ENCODE data around the gene CPT1A. TPM values are rescaled to one million over a fixed set of nuclear protein-coding genes. Genes with fewer than 3 reads are reported as not detected.

Gene CPT1A
- total RNA-seq, 1 experiment from 2014 or later: 31.8 TPM

DNA sequence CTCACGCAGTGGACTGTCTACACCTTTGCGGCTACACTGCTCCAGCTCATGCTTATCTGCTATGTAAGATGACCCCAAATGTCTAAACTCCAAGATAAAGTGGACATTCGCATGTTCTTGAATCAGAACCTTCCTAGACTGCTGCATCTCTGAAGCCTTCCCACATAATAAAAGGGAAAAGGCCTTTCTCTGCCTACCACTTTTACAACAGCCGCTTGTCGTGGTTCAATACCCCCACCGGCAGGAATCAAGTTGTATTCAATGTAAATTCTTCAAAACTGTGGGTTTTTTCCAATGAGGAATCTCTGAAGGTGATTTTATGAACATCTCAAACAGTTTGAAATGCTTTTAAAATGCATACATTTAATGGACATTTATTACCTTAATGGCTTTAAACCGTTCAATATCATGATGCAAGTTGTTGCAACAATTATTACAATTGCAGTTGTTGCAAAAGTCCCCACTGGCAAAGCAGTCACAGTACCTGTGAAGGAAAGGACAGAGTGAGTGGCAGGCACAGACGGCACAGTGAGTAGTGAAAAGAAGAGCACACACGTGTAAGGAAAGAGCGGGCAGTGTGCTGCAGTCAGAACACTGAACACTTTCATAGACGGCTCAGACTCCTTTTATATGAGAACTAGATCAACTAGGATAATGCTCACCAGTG, 126.1 kb downstream of the CPT1A start:
- Mint-ChIP-seq H3K27me3 (ENCODE audit: insufficient read depth, unreplicated experiment) (peaks cover 33% of the 10 kb centered on the region), H3K4me3 (ENCODE audit: unreplicated experiment) (no peak overlapping the region), H3K4me1 (ENCODE audit: insufficient read depth, unreplicated experiment) (no peaks in the 10 kb centered on the region), H3K27ac (ENCODE audit: low read depth, unreplicated experiment) (no peak overlapping the region), H3K36me3 (ENCODE audit: insufficient read depth, unreplicated experiment) (no peaks in the 10 kb centered on the region), H3K9me3 (ENCODE audit: unreplicated experiment) (peaks cover 19% of the 10 kb centered on the region)
- intact Hi-C loops (cut with micrococcal nuclease): no loop called here
- POLR2A ChIA-PET: no interaction called here
- no peak for TF ChIP-seq CTCF (IDR thresholded peaks at IDR 0.05; ENCODE audit: unreplicated experiment)
- BruUV-seq (replicated peaks): no TSS peak
- DNase-seq (ENCODE audit: unreplicated experiment): no peak
- CTCF ChIA-PET: interaction anchor here (1.1 kb wide), 1 partner anchor 10 kb away, joined by 3 read pairs; no protein-coding TSS in a partner anchor

DNA sequence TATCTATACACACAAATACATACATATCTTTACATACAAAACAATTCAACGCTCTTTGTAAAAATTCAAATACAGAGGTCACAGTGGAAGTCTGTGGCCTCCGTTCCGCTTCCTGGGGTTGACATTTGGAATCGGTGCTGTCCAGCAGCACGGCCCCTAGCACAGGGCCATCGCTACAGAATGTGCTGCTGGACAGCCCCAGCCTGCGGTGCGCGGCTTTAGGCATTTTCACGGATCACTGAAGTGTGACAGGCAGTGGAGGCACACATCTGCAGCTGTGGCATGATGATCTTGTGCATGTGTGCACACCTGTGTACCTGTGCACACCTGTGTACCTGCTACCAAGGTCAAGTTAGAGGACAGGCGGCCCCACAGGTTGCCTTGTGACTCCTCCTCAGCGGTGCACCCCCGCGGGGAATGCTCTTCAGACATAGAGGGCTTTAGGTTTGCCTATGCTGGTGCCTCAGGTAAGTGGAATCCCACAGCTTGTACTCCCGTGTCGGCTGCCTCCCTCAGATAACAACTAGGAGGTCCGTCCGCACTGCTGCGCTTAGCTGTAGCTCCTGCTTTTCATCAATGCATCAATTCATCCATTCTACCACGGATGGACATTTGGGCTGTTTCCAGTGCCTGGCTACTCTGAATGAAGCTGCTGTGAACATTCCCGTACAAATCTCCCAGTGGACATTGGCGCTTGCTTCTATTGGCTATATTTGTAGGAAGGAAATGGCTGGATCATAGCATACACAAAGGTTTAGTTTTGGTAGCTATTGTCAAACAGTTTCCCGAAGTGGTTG, 127.5 kb downstream of the CPT1A start:
- Mint-ChIP-seq H3K4me1 (ENCODE audit: insufficient read depth, unreplicated experiment) (no peaks in the 10 kb centered on the region), H3K4me3 (ENCODE audit: unreplicated experiment) (no peak overlapping the region), H3K27ac (ENCODE audit: low read depth, unreplicated experiment) (no peak overlapping the region), H3K27me3 (ENCODE audit: insufficient read depth, unreplicated experiment) (peaks cover 21% of the 10 kb centered on the region), H3K9me3 (ENCODE audit: unreplicated experiment) (peaks cover 6% of the 10 kb centered on the region), H3K36me3 (ENCODE audit: insufficient read depth, unreplicated experiment) (no peaks in the 10 kb centered on the region)
- no TSS peak for BruUV-seq (replicated peaks)
- ChIA-PET CTCF (interaction anchor here (0.6 to 1.1 kb wide), 2 partner anchors 12 to 84 kb away, joined by 3 read pairs; no protein-coding TSS in a partner anchor), POLR2A (no interaction called here)
- intact Hi-C loops (cut with micrococcal nuclease): no loop called here
- no peak for DNase-seq (ENCODE audit: unreplicated experiment)
- no peak for TF ChIP-seq CTCF (IDR thresholded peaks at IDR 0.05; ENCODE audit: unreplicated experiment)

- TF ChIP-seq CTCF (IDR thresholded peaks at IDR 0.05; ENCODE audit: unreplicated experiment): no peak
- Mint-ChIP-seq H3K4me3 (ENCODE audit: unreplicated experiment) (no peak overlapping the region), H3K9me3 (ENCODE audit: unreplicated experiment) (no peaks in the 10 kb centered on the region), H3K4me1 (ENCODE audit: insufficient read depth, unreplicated experiment) (no peaks in the 10 kb centered on the region), H3K36me3 (ENCODE audit: insufficient read depth, unreplicated experiment) (no peaks in the 10 kb centered on the region), H3K27ac (ENCODE audit: low read depth, unreplicated experiment) (no peak overlapping the region), H3K27me3 (ENCODE audit: insufficient read depth, unreplicated experiment) (peaks cover 14% of the 10 kb centered on the region)
- DNase-seq (ENCODE audit: unreplicated experiment): no peak
- intact Hi-C loops (cut with micrococcal nuclease): no loop called here
- CTCF ChIA-PET: interaction anchor here (0.5 to 0.9 kb wide), 3 partner anchors 12 to 1072 kb away, joined by 3 to 4 read pairs (median 3); partner anchors contain the start of gene TBX10
- no TSS peak for BruUV-seq (replicated peaks)
- POLR2A ChIA-PET: no interaction called here
Measured at GRCh38 chr11:68711114-68711513, 130.6 kb downstream of the CPT1A start.

DNA sequence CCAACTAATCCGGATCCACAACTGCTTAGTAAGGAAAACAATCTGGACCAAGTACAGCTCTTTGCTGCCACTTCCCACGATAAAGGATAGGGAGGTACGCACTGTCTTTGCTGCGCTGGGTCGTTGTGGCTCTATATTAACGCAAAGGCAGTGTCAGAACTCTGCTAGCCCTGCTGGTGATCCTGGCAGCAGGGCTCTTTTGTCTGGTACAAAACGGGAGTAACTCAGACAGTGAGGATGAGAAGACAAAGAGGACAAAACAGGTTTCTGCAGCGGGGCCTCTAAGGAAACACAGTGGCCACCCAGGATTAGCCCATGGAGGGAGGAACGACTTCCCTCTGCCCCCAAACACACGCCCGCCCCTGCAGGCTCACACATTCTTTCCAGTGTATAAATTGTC, 131.3 kb downstream of the CPT1A start:
- ChIA-PET CTCF (no interaction called here), POLR2A (no interaction called here)
- Mint-ChIP-seq H3K36me3 (ENCODE audit: insufficient read depth, unreplicated experiment) (no peaks in the 10 kb centered on the region), H3K4me3 (ENCODE audit: unreplicated experiment) (no peak overlapping the region), H3K9me3 (ENCODE audit: unreplicated experiment) (no peaks in the 10 kb centered on the region), H3K27me3 (ENCODE audit: insufficient read depth, unreplicated experiment) (peaks cover 14% of the 10 kb centered on the region), H3K27ac (ENCODE audit: low read depth, unreplicated experiment) (no peak overlapping the region), H3K4me1 (ENCODE audit: insufficient read depth, unreplicated experiment) (no peaks in the 10 kb centered on the region)
- intact Hi-C loops (cut with micrococcal nuclease): no loop called here
- TF ChIP-seq CTCF (IDR thresholded peaks at IDR 0.05; ENCODE audit: unreplicated experiment): no peak
- no TSS peak for BruUV-seq (replicated peaks)
- DNase-seq (ENCODE audit: unreplicated experiment): no peak

All from MCF 10A (cell line).